HCT116 (cell line): ENCODE results near the gene RPL3. TPM values are rescaled to one million over a fixed set of nuclear protein-coding genes. Genes with fewer than 3 reads are reported as not detected.
"Not testable (repeated sequence)": the region's sequence is repeated elsewhere in the genome, so short reads cannot be mapped to it uniquely, and the experiment has no call there.

Experiments
- ATAC-seq: fragments of 200-7000 bp; cut with Tn5 transposase; 2 replicates; pipeline ENCODE4 v1.9.1; 2020; ENCODE audit warnings: mild to moderate bottlenecking, moderate library complexity
- BruUV-seq: library from RNA; stranded (reverse); fragments of 400-500 nt; replicated peaks from 2 replicates; lab custom pipeline; 2021; lab: Mats Ljungman, UMichigan
- CTCF ChIA-PET: fragments of 300-600 bp; sonication (Branson Sonifier 250); formaldehyde crosslinking; loops from one replicate; lab custom pipeline; 2021; ENCODE audit warnings: antibody characterized with exemption; lab: Charles Lee
- POLR2A ChIA-PET: fragments of 300-600, 350-600 bp; sonication (Branson Sonifier 250); formaldehyde crosslinking; loops from one replicate; lab custom pipeline; 2021; ENCODE audit warnings: antibody characterized with exemption; lab: Charles Lee
- RAD21 ChIA-PET, 2 experiments: fragments of 300-600 bp; sonication (Branson Sonifier 250); formaldehyde crosslinking; loops; one replicate each; lab custom pipeline; 2023; ENCODE audit warnings: low total read pairs in 2 of 2; ENCODE audit not compliant: uncharacterized antibody in 2 of 2, unreplicated experiment in 2 of 2, low non-redundant PET in 1 of 2; lab: Charles Lee
- DNase-seq: peaks from one replicate; pipeline ENCODE4 v3.0.0-alpha.2; 2010; ENCODE audit warnings: low read depth, low spot score
- H2AFZ ChIP-seq: fragments of 200-600 bp; shearing (Covaris generic), sonication (generic); 2 replicates; pipeline ENCODE4 v1.6.1; 2017; ENCODE audit warnings: low read depth, mixed run types, mixed read lengths, antibody characterized with exemption, low read length; ENCODE audit not compliant: poor library complexity, severe bottlenecking
- H3K27ac ChIP-seq: 2 replicates; pipeline ENCODE4 v1.5.1; 2012; ENCODE audit warnings: low read depth, low read length
- H3K27me3 ChIP-seq: fragments of 200-600 bp; sonication (generic); 2 replicates; pipeline ENCODE4 v1.6.1; 2016; ENCODE audit warnings: mixed run types, low read length, mixed read lengths; ENCODE audit not compliant: insufficient read depth
- H3K36me3 ChIP-seq, 2 experiments: fragments of 200-500 bp in 1 of 2; fragments of 200-600 bp in 1 of 2; sonication (Bioruptor generic) in 1 of 2; sonication (generic) in 1 of 2; 2 replicates each; pipeline versions ENCODE4 v1.5.1 to v1.6.1; 2014 to 2016; ENCODE audit warnings: low read length in 2 of 2, inconsistent platforms in 1 of 2, mixed read lengths in 1 of 2, mixed run types in 1 of 2; ENCODE audit not compliant: insufficient read depth in 2 of 2, control insufficient read depth in 1 of 2
- H3K4me1 ChIP-seq, 2 experiments: fragments of 200-600 bp in 1 of 2; sonication (generic) in 1 of 2; 2 replicates each; pipeline versions ENCODE4 v1.5.1 to v1.6.1; 2012 to 2017; ENCODE audit warnings: low read length in 2 of 2, inconsistent platforms in 1 of 2, mild to moderate bottlenecking in 1 of 2, mixed read lengths in 1 of 2, mixed run types in 1 of 2, moderate library complexity in 1 of 2; ENCODE audit not compliant: insufficient read depth in 2 of 2, control insufficient read depth in 1 of 2
- H3K4me2 ChIP-seq: fragments of 200-600 bp; sonication (generic); 2 replicates; pipeline ENCODE4 v1.6.1; 2017; ENCODE audit warnings: mixed run types, low read length, mixed read lengths
- H3K4me3 ChIP-seq, 2 experiments: fragments of 200-600 bp in 1 of 2; sonication (generic) in 1 of 2; replicated peaks in 1 of 2; 2 replicates each; pipeline ENCODE4 v1.5.1; 2011 to 2016; ENCODE audit warnings: low read length in 2 of 2, control low read depth in 1 of 2, low read depth in 1 of 2, mild to moderate bottlenecking in 1 of 2, mixed read lengths in 1 of 2, mixed run types in 1 of 2
- H3K79me2 ChIP-seq: fragments of 200-600 bp; sonication (generic); 2 replicates; pipeline ENCODE4 v1.6.1; 2017; ENCODE audit warnings: mild to moderate bottlenecking, mixed run types, low read length, moderate library complexity, mixed read lengths; ENCODE audit not compliant: insufficient read depth
- H3K9ac ChIP-seq: fragments of 200-600 bp; sonication (generic); 2 replicates; pipeline ENCODE4 v1.6.1; 2016; ENCODE audit warnings: low read length, mixed read lengths
- H3K9me2 ChIP-seq: fragments of 200-600 bp; sonication (generic), shearing (Covaris generic); 2 replicates; pipeline ENCODE4 v1.6.1; 2017; ENCODE audit warnings: mixed run types, mild to moderate bottlenecking, moderate library complexity; ENCODE audit not compliant: insufficient read depth
- H3K9me3 ChIP-seq, 2 experiments: fragments of 200-500 bp in 1 of 2; fragments of 200-600 bp in 1 of 2; sonication (Bioruptor generic) in 1 of 2; sonication (generic) in 1 of 2; 2 replicates each; pipeline ENCODE4 v1.6.1; 2014 to 2017; ENCODE audit warnings: low read length in 2 of 2, mixed read lengths in 2 of 2, inconsistent platforms in 1 of 2, low read depth in 1 of 2, mild to moderate bottlenecking in 1 of 2, mixed run types in 1 of 2, moderate library complexity in 1 of 2; ENCODE audit not compliant: control insufficient read depth in 1 of 2, insufficient read depth in 1 of 2
- H4K20me1 ChIP-seq: fragments of 200-600 bp; sonication (generic), shearing (Covaris generic); 2 replicates; pipeline ENCODE4 v1.6.1; 2017; ENCODE audit warnings: mixed run types, mild to moderate bottlenecking, moderate library complexity; ENCODE audit not compliant: insufficient read depth
- POLR2A ChIP-seq: IDR thresholded peaks from 2 replicates; pipeline ENCODE4 v1.7.0; 2011; ENCODE audit warnings: borderline replicate concordance; ENCODE audit not compliant: insufficient read depth, insufficient read length; ENCODE audit errors: extremely low read depth
- intact Hi-C: fragments of 100-400 bp; cut with micrococcal nuclease; formaldehyde crosslinking; loops from 2 replicates; pipeline ENCODE4 v1.10.0; 2022
- total RNA-seq: library from RNA; stranded (reverse); gene quantifications from one replicate; pipeline ENCODE4 v1.2.1, GENCODE V29; 2021; ENCODE audit not compliant: unreplicated experiment

RPL3 gene
- total RNA-seq, 1 experiment from 2014 or later = 2,966 TPM

GRCh38 chr22:39358197-39358596, 38.8 kb upstream of the RPL3 start:
- H4K20me1 ChIP-seq, H3K9ac ChIP-seq, H3K36me3 ChIP-seq, H3K9me3 ChIP-seq, CTCF ChIA-PET, H3K27ac ChIP-seq, BruUV-seq, intact Hi-C loops, H3K79me2 ChIP-seq, H3K4me2 ChIP-seq, H3K4me3 ChIP-seq, H3K27me3 ChIP-seq, H3K9me2 ChIP-seq, DNase-seq, H2AFZ ChIP-seq, ATAC-seq, RAD21 ChIA-PET: not testable (repeated sequence)
- peak; percentile 41 for TF ChIP-seq POLR2A
- POLR2A ChIA-PET = interaction anchor here (1.1 kb wide), 1 partner anchor 38 kb away, joined by 4 read pairs; the partner anchor contains the start of gene RPL3
- peaks cover 20 to 44% of the 10 kb centered on the region in 2 experiments for H3K4me1 ChIP-seq

- H3K9me3 ChIP-seq, BruUV-seq, H3K27me3 ChIP-seq, ATAC-seq, H3K9me2 ChIP-seq, H2AFZ ChIP-seq, H4K20me1 ChIP-seq, H3K27ac ChIP-seq, intact Hi-C loops, H3K4me3 ChIP-seq, H3K79me2 ChIP-seq, H3K9ac ChIP-seq, CTCF ChIA-PET, DNase-seq, H3K36me3 ChIP-seq, RAD21 ChIA-PET: not testable (repeated sequence)
- POLR2A ChIA-PET = interaction anchor here (1.1 kb wide), 1 partner anchor 37 kb away, joined by 4 read pairs; the partner anchor contains the start of gene RPL3
- Histone ChIP-seq H3K4me2 (peak overlapping the region; percentile 21; the same call in 1 of the 2 replicates), H3K4me1 (peaks cover 22 to 47% of the 10 kb centered on the region in 2 experiments)
Observed at GRCh38 chr22:39357110-39358108, 38.0 kb upstream of the RPL3 start.
